ENCODE data around the gene ZFYVE21. TPM values are rescaled to one million over a fixed set of nuclear protein-coding genes. Genes with fewer than 3 reads are reported as not detected.

ZFYVE21 gene
- 50.5 TPM for total RNA-seq
- long read RNA-seq, transcript ZFYVE21-202 (7 exons, 1,383 nt) = major isoform, 89 of 97 reads
- long read RNA-seq, transcript ZFYVE21-201 (8 exons, 1,521 nt) = minor isoform, 5 of 97 reads
- long read RNA-seq, partial matches to known transcripts = 0 of 97 reads
- long read RNA-seq, other reads (novel, unspliced or antisense) = 3 of 97 reads

GRCh38 chr14:103715052-103716000 is at the start of gene ZFYVE21, which contains the start of gene XRCC3:
Gene ZFYVE21, plus strand, starts transcription at chr14:103715810. Its CDS starts 32 bp downstream, at chr14:103715842.
Gene XRCC3, minus strand, starts transcription at chr14:103715451. Its CDS starts 4,364 bp downstream, at chr14:103711087.
- H3K36me3 ChIP-seq = no peaks in the 10 kb centered on the region
- H3K4me3 ChIP-seq = peak within 1 kb of the TSS; percentile 94
- no peaks in the 10 kb centered on the region for H3K9me3 ChIP-seq (replicated peaks)
- intact Hi-C loops (cut with micrococcal nuclease) = no loop called here
- peak; percentile 100 for DNase-seq
- H3K27ac ChIP-seq (replicated peaks) = peak within 1 kb of the TSS; percentile 90
- no peak for TF ChIP-seq CTCF (IDR thresholded peaks at IDR 0.05; ENCODE audit: borderline replicate concordance)
- H3K4me1 ChIP-seq = peaks cover 79% of the 10 kb centered on the region
- no peaks in the 10 kb centered on the region for H3K27me3 ChIP-seq (ENCODE audit: low read depth)

- intact Hi-C loops (cut with micrococcal nuclease) = no loop called here
- no peak overlapping the region for H3K4me3 ChIP-seq
- no peak for DNase-seq
- H3K4me1 ChIP-seq = peaks cover 10% of the 10 kb centered on the region
- no peaks in the 10 kb centered on the region for H3K9me3 ChIP-seq (replicated peaks)
- no peaks in the 10 kb centered on the region for H3K27me3 ChIP-seq (ENCODE audit: low read depth)
- no peak overlapping the region for H3K27ac ChIP-seq (replicated peaks)
- TF ChIP-seq CTCF (IDR thresholded peaks at IDR 0.05; ENCODE audit: borderline replicate concordance) = no peak
- H3K36me3 ChIP-seq = peaks cover 95% of the 10 kb centered on the region
Observed at GRCh38 chr14:103667671-103668070, 47.9 kb upstream of the ZFYVE21 start.

- Histone ChIP-seq H3K4me3 (no peak overlapping the region), H3K9me3 (replicated peaks) (no peaks in the 10 kb centered on the region), H3K4me1 (peaks cover 10% of the 10 kb centered on the region), H3K27me3 (ENCODE audit: low read depth) (no peaks in the 10 kb centered on the region), H3K36me3 (peaks cover 95% of the 10 kb centered on the region), H3K27ac (replicated peaks) (no peak overlapping the region)
- no peak for DNase-seq
- TF ChIP-seq CTCF (IDR thresholded peaks at IDR 0.05; ENCODE audit: borderline replicate concordance) = no peak
- intact Hi-C loops (cut with micrococcal nuclease) = no loop called here
Observed at GRCh38 chr14:103668117-103668516, 47.5 kb upstream of the ZFYVE21 start.

GRCh38 chr14:103669370-103669769 is 46.2 kb upstream of the ZFYVE21 start:
- Histone ChIP-seq H3K4me1 (peaks cover 10% of the 10 kb centered on the region), H3K27me3 (ENCODE audit: low read depth) (no peaks in the 10 kb centered on the region), H3K9me3 (replicated peaks) (no peaks in the 10 kb centered on the region), H3K4me3 (no peak overlapping the region), H3K36me3 (peaks cover 95% of the 10 kb centered on the region), H3K27ac (replicated peaks) (no peak overlapping the region)
- no peak for DNase-seq
- no peak for TF ChIP-seq CTCF (IDR thresholded peaks at IDR 0.05; ENCODE audit: borderline replicate concordance)
- intact Hi-C loops (cut with micrococcal nuclease) = no loop called here

GRCh38 chr14:103671911-103672310 is 43.7 kb upstream of the ZFYVE21 start:
- intact Hi-C loops (cut with micrococcal nuclease) = no loop called here
- Histone ChIP-seq H3K9me3 (replicated peaks) (no peaks in the 10 kb centered on the region), H3K4me3 (no peak overlapping the region), H3K4me1 (peaks cover 20% of the 10 kb centered on the region), H3K27ac (replicated peaks) (no peak overlapping the region), H3K27me3 (ENCODE audit: low read depth) (no peaks in the 10 kb centered on the region), H3K36me3 (peaks cover 100% of the 10 kb centered on the region)
- no peak for TF ChIP-seq CTCF (IDR thresholded peaks at IDR 0.05; ENCODE audit: borderline replicate concordance)
- no peak for DNase-seq
